ENCODE data around the gene TMEM150C.

The TMEM150C gene

GRCh38 chr4:82583897-82584587 is 22.3 kb upstream of the TMEM150C start (continued):
- TF ChIP-seq CREB5 (CRISPR knock-in tag; IDR thresholded peaks at IDR 0.05; ENCODE audit: low read depth): no peak
- no peak for TF ChIP-seq RARB (CRISPR knock-in tag; IDR thresholded peaks at IDR 0.05)
- no peak for TF ChIP-seq CSRNP3 (CRISPR knock-in tag; IDR thresholded peaks at IDR 0.05)
- TF ChIP-seq POU6F1 (CRISPR knock-in tag; IDR thresholded peaks at IDR 0.05; ENCODE audit: borderline replicate concordance, low read depth): no peak
- no peak for TF ChIP-seq TCF4 (CRISPR knock-in tag; IDR thresholded peaks at IDR 0.05; ENCODE audit: borderline replicate concordance)
- TF ChIP-seq ESRRG (CRISPR knock-in tag; IDR thresholded peaks at IDR 0.05): no peak
- TF ChIP-seq SNAI2 (CRISPR knock-in tag; IDR thresholded peaks at IDR 0.05): no peak
- TF ChIP-seq ZNF70 (CRISPR knock-in tag; IDR thresholded peaks at IDR 0.05): no peak

GRCh38 chr4:82579932-82580331 is 18.1 kb upstream of the TMEM150C start:
- no peak for ATAC-seq
- TF ChIP-seq ESRRG (CRISPR knock-in tag; IDR thresholded peaks at IDR 0.05): no peak

GRCh38 chr4:82578935-82579334 is 17.1 kb upstream of the TMEM150C start:
- peak; percentile 58; the same call in 2 of the 3 replicates for ATAC-seq
- TF ChIP-seq CSDC2 (CRISPR knock-in tag; IDR thresholded peaks at IDR 0.05): no peak
- no peak for TF ChIP-seq RARB (CRISPR knock-in tag; IDR thresholded peaks at IDR 0.05)
- TF ChIP-seq POU6F1 (CRISPR knock-in tag; IDR thresholded peaks at IDR 0.05; ENCODE audit: borderline replicate concordance, low read depth): no peak

- TF ChIP-seq ZNF565 (CRISPR knock-in tag; conservative IDR thresholded peaks at IDR 0.05; ENCODE audit: low read depth): no peak
- TF ChIP-seq ZC3H10 (CRISPR knock-in tag; IDR thresholded peaks at IDR 0.05): no peak
- no peak for TF ChIP-seq RARB (CRISPR knock-in tag; IDR thresholded peaks at IDR 0.05)
- no peak for TF ChIP-seq ARNTL (CRISPR knock-in tag; IDR thresholded peaks at IDR 0.05; ENCODE audit: borderline replicate concordance, low read depth)
- TF ChIP-seq BACH2 (CRISPR knock-in tag; IDR thresholded peaks at IDR 0.05; ENCODE audit: borderline replicate concordance): no peak
- no peak for TF ChIP-seq ZNF70 (CRISPR knock-in tag; IDR thresholded peaks at IDR 0.05)
- TF ChIP-seq TSHZ2 (CRISPR knock-in tag; IDR thresholded peaks at IDR 0.05): no peak
- TF ChIP-seq CSRNP3 (CRISPR knock-in tag; IDR thresholded peaks at IDR 0.05): no peak
- no peak for TF ChIP-seq OSR1 (CRISPR knock-in tag; IDR thresholded peaks at IDR 0.05)
- TF ChIP-seq SNAI2 (CRISPR knock-in tag; IDR thresholded peaks at IDR 0.05): no peak
- no peak for TF ChIP-seq CREB5 (CRISPR knock-in tag; IDR thresholded peaks at IDR 0.05; ENCODE audit: low read depth)
- TF ChIP-seq CSDC2 (CRISPR knock-in tag; IDR thresholded peaks at IDR 0.05): no peak
- TF ChIP-seq GLIS3 (CRISPR knock-in tag; IDR thresholded peaks at IDR 0.05): no peak
- no peak for TF ChIP-seq PATZ1 (CRISPR knock-in tag; IDR thresholded peaks at IDR 0.05; ENCODE audit: borderline replicate concordance)
- TF ChIP-seq ZNF8 (CRISPR knock-in tag; IDR thresholded peaks at IDR 0.05): no peak
- no peak for TF ChIP-seq ZFP30 (CRISPR knock-in tag; IDR thresholded peaks at IDR 0.05)
- ATAC-seq: no peak
Measured at GRCh38 chr4:82577451-82577850, 15.7 kb upstream of the TMEM150C start.
